ENCODE measurements around the gene PRR20G.

The PRR20G gene

GRCh38 chr3:127287840-127288239 is at the start of gene PRR20G:
PRR20G (minus strand) TSS chr3:127288046; CDS start chr3:127287365, 681 bp downstream.
- H3K36me3 ChIP-seq (ENCODE audit: insufficient read depth, low read length) = no peaks in the 10 kb centered on the region
- no peak within 1 kb of the TSS for H3K4me3 ChIP-seq (ENCODE audit: low read depth in 1 of 2, low read length in 2 of 2)

GRCh38 chr3:127337001-127337400 is 49.2 kb upstream of the PRR20G start:
- Histone ChIP-seq H3K79me2 (ENCODE audit: insufficient read depth, low read length) (no peaks in the 10 kb centered on the region), H4K20me1 (ENCODE audit: insufficient read depth, low read length) (no peaks in the 10 kb centered on the region), H3K9ac (ENCODE audit: low read depth, low read length) (no peak overlapping the region), H3K27me3 (ENCODE audit: insufficient read depth, low read length, poor library complexity) (no peaks in the 10 kb centered on the region), H3K4me2 (ENCODE audit: insufficient read depth, low read length) (no peak overlapping the region), H3K4me1 (ENCODE audit: insufficient read depth, low read length) (no peaks in the 10 kb centered on the region), H3K9me3 (ENCODE audit: insufficient read depth, low read length, severe bottlenecking) (no peaks in the 10 kb centered on the region), H3K4me3 (ENCODE audit: low read depth in 1 of 2, low read length in 2 of 2) (no peak overlapping the region), H2AFZ (ENCODE audit: low read depth, low read length) (no peak overlapping the region), H3K27ac (ENCODE audit: low read length) (no peak overlapping the region), H3K36me3 (ENCODE audit: insufficient read depth, low read length) (no peaks in the 10 kb centered on the region)
- no peak for TF ChIP-seq CTCF (IDR thresholded peaks at IDR 0.05; ENCODE audit: borderline replicate concordance, extremely low read depth, low read length, poor library complexity, severe bottlenecking)
- TF ChIP-seq EZH2 (IDR thresholded peaks at IDR 0.05; ENCODE audit: borderline replicate concordance, low read depth, low read length, severe bottlenecking) = no peak
- DNase-seq = no peak
- no peak for ATAC-seq (ENCODE audit: insufficient read depth, low read depth)

More at GRCh38 chr3:127287840-127288239, at the start of gene PRR20G:
- H2AFZ ChIP-seq (ENCODE audit: low read depth, low read length) = no peak within 1 kb of the TSS
- ATAC-seq (ENCODE audit: insufficient read depth, low read depth) (no peak), DNase-seq (no peak)
- no peak within 1 kb of the TSS for H3K4me2 ChIP-seq (ENCODE audit: insufficient read depth, low read length)
- peak; percentile 7 for TF ChIP-seq CTCF (IDR thresholded peaks at IDR 0.05; ENCODE audit: borderline replicate concordance, extremely low read depth, low read length, poor library complexity, severe bottlenecking)
- TF ChIP-seq EZH2 (IDR thresholded peaks at IDR 0.05; ENCODE audit: borderline replicate concordance, low read depth, low read length, severe bottlenecking) = no peak
- H4K20me1 ChIP-seq (ENCODE audit: insufficient read depth, low read length) = no peaks in the 10 kb centered on the region
- no peaks in the 10 kb centered on the region for H3K27me3 ChIP-seq (ENCODE audit: insufficient read depth, low read length, poor library complexity)
- H3K27ac ChIP-seq (ENCODE audit: low read length) = no peak within 1 kb of the TSS
- no peaks in the 10 kb centered on the region for H3K79me2 ChIP-seq (ENCODE audit: insufficient read depth, low read length)
- no peak within 1 kb of the TSS for H3K9ac ChIP-seq (ENCODE audit: low read depth, low read length)
- no peaks in the 10 kb centered on the region for H3K4me1 ChIP-seq (ENCODE audit: insufficient read depth, low read length)
- H3K9me3 ChIP-seq (ENCODE audit: insufficient read depth, low read length, severe bottlenecking) = no peaks in the 10 kb centered on the region

GRCh38 chr3:127336101-127336500 is 48.3 kb upstream of the PRR20G start:
- no peak overlapping the region for H3K27ac ChIP-seq (ENCODE audit: low read length)
- ATAC-seq (ENCODE audit: insufficient read depth, low read depth) (no peak), DNase-seq (no peak)
- no peaks in the 10 kb centered on the region for H3K36me3 ChIP-seq (ENCODE audit: insufficient read depth, low read length)
- H3K27me3 ChIP-seq (ENCODE audit: insufficient read depth, low read length, poor library complexity) = no peaks in the 10 kb centered on the region
- H3K4me2 ChIP-seq (ENCODE audit: insufficient read depth, low read length) = no peak overlapping the region
- H3K4me1 ChIP-seq (ENCODE audit: insufficient read depth, low read length) = no peaks in the 10 kb centered on the region
- no peak overlapping the region for H3K4me3 ChIP-seq (ENCODE audit: low read depth in 1 of 2, low read length in 2 of 2)
- no peaks in the 10 kb centered on the region for H4K20me1 ChIP-seq (ENCODE audit: insufficient read depth, low read length)
- H3K9me3 ChIP-seq (ENCODE audit: insufficient read depth, low read length, severe bottlenecking) = peaks cover 2% of the 10 kb centered on the region
- no peaks in the 10 kb centered on the region for H3K79me2 ChIP-seq (ENCODE audit: insufficient read depth, low read length)
- no peak overlapping the region for H2AFZ ChIP-seq (ENCODE audit: low read depth, low read length)
- no peak for TF ChIP-seq EZH2 (IDR thresholded peaks at IDR 0.05; ENCODE audit: borderline replicate concordance, low read depth, low read length, severe bottlenecking)
- TF ChIP-seq CTCF (IDR thresholded peaks at IDR 0.05; ENCODE audit: borderline replicate concordance, extremely low read depth, low read length, poor library complexity, severe bottlenecking) = no peak
- no peak overlapping the region for H3K9ac ChIP-seq (ENCODE audit: low read depth, low read length)

GRCh38 chr3:127330385-127330784 is 42.5 kb upstream of the PRR20G start:
- Histone ChIP-seq H3K9ac (ENCODE audit: low read depth, low read length) (no peak overlapping the region), H3K4me2 (ENCODE audit: insufficient read depth, low read length) (no peak overlapping the region), H4K20me1 (ENCODE audit: insufficient read depth, low read length) (no peaks in the 10 kb centered on the region), H3K27me3 (ENCODE audit: insufficient read depth, low read length, poor library complexity) (no peaks in the 10 kb centered on the region), H3K27ac (ENCODE audit: low read length) (no peak overlapping the region), H3K79me2 (ENCODE audit: insufficient read depth, low read length) (no peaks in the 10 kb centered on the region), H3K4me1 (ENCODE audit: insufficient read depth, low read length) (no peaks in the 10 kb centered on the region), H2AFZ (ENCODE audit: low read depth, low read length) (no peak overlapping the region), H3K4me3 (ENCODE audit: low read depth in 1 of 2, low read length in 2 of 2) (no peak overlapping the region), H3K9me3 (ENCODE audit: insufficient read depth, low read length, severe bottlenecking) (peaks cover 9% of the 10 kb centered on the region), H3K36me3 (ENCODE audit: insufficient read depth, low read length) (no peaks in the 10 kb centered on the region)
- no peak for TF ChIP-seq EZH2 (IDR thresholded peaks at IDR 0.05; ENCODE audit: borderline replicate concordance, low read depth, low read length, severe bottlenecking)
- no peak for TF ChIP-seq CTCF (IDR thresholded peaks at IDR 0.05; ENCODE audit: borderline replicate concordance, extremely low read depth, low read length, poor library complexity, severe bottlenecking)
- ATAC-seq (ENCODE audit: insufficient read depth, low read depth) = no peak
- DNase-seq = no peak
